GM18861 (cell line): ENCODE measurements around the gene KRTCAP2.
"Not testable (repeated sequence)": the region's sequence is repeated elsewhere in the genome, so short reads cannot be mapped to it uniquely, and the experiment has no call there.

Experiments used
- ATAC-seq: cut with Tn5 transposase; IDR thresholded peaks from one replicate; pipeline ENCODE4 v1.9.1; 2021; ENCODE audit not compliant: unreplicated experiment

The KRTCAP2 gene

GRCh38 chr1:155172732-155173477 lies at the start of gene KRTCAP2:
KRTCAP2 (minus strand) TSS chr1:155173304; CDS start chr1:155173224, 80 bp downstream.
- peak; percentile 61 for ATAC-seq

DNA sequence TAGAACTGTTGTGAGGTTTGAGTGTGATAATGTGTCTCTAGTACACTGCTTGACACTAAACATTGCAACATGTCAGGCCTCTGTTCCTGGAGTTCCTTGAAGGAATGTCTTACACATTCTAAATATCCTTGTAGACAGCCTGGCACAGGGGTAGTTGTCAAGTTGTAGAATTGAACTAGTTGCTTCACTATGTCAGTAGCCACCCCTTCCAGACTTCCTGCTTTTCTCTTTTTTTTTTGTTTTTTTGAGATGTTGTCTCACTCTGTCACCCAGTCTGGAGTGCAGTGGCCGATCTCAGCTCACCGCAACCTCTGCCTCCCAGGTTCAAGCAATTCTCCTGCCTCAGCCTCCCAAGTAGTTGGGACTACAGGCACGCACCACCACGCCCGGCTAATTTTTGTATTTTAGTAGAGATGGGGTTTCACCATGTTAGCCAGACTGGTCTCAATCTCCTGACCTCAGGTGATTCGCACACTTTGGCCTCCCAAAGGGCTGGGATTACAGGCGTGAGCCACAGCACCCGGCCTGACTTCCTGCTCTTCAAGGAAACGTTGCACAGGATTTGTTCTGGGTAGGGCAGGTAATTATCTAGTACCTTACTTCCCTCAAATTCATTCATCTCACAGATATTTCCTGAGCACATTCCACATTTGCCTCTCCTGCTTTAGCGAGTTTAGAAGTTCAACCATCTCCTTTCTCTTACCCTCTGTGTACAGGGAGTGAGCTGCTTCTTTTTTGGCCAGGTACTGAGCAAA lies 47.3 kb upstream of the KRTCAP2 start:
- not testable (repeated sequence) for ATAC-seq

- no peak for ATAC-seq
Measured at GRCh38 chr1:155219592-155220031, 46.5 kb upstream of the KRTCAP2 start.

DNA sequence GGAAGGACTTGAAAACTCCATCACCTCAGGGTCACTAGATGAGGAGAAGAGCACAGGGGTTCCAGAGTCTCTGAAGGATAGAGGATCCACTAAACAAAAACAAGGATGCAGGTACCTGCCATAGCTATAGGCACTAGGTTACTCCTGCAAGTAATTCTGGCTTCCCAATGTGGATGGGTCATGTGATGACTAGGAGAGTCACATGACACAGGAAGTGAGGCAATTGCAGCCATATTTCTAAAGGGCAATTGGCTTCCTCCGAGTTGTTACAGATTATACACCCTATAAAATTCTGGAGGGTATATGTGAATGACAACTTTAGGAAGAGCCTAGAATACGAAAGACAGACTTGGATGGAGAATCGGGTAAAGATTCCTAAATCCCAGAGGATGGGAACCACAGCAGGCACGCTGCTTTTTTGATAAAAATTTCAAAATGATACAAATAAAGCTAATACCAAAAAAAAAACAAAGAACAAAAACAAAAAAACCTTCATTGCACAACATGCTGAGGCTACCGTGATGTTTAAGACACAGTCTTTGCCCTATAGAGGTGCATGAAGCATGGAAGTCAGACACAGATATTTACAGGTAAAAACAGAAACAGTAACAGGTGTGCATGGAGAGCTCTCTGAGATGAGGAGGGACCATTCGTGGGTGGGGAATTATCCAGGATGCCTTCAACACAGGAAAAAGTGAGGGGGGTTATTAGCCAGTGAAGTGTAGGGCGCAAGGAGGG lies 45.9 kb upstream of the KRTCAP2 start:
- ATAC-seq = no peak

GRCh38 chr1:155214702-155215101 lies 41.6 kb upstream of the KRTCAP2 start:
- ATAC-seq = not testable (repeated sequence)

DNA sequence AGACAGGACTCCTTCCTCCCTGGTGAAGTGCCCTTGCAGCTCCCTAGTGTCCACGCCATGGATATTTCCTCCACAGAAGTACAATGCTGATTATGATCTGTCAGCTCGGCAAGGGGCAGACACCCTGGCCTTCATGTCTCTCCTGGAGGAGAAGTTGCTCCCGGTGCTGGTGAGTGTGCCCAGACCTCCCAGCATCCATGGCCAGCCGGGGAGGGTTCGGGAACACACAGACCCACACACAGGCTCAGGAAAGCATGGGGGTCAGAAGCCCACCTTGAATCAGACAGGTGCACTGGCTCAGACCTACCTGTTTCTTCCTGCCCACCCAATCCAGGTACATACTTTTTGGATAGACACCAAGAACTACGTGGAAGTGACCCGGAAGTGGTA lies 38.9 kb upstream of the KRTCAP2 start:
- ATAC-seq = not testable (repeated sequence)

- ATAC-seq = not testable (repeated sequence)
Measured at GRCh38 chr1:155211381-155212050, 38.4 kb upstream of the KRTCAP2 start.

DNA sequence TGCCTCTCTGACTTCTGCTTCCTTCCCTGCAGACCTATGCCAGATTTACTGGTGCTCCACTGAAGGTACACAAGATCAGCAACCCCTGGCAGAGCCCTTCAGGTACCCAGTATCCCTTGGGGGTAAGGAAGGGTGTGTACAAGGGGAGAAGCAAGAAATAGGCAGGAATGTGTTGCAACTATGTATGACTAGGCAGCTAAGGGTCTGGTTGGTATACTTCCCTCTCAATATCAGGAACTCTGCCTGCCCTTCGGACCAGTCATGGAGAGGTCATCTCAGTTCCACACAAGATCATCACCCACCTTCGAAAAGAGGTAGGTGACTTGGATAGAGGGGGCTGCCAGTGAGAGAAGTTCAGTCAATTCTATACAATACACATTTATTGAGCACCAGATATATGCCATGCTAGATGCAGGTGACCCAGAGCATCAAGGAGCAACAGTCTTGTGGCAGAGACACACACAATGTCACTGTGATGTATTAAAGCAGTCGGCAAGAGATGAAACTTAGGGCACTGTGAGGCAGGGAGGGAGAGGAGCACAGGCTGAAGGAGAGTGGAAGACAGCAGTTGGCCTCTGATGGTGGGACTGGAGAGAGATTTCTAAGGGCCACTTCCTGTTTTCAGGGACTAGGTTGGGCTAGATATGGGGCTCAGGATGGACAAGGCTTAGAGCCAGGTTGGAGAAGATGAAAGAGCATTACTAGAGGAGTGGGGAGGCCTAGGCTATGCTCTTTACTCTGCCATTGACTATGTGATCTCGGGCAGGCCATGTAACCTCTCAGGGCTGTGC lies 37.4 kb upstream of the KRTCAP2 start:
- ATAC-seq = no peak

- no peak for ATAC-seq
Measured at GRCh38 chr1:155209312-155209721, 36.2 kb upstream of the KRTCAP2 start.

- peak; percentile 38 for ATAC-seq
Measured at GRCh38 chr1:155208541-155209311, 35.6 kb upstream of the KRTCAP2 start, which contains the start of gene MTX1. MTX1 (plus strand) TSS chr1:155208695; CDS start chr1:155208805, 110 bp downstream.

GRCh38 chr1:155207806-155208540 lies 34.9 kb upstream of the KRTCAP2 start, which contains the start of gene THBS3:
THBS3 (minus strand) TSS chr1:155207897; CDS start chr1:155207876, 21 bp downstream.
- ATAC-seq = no peak

DNA sequence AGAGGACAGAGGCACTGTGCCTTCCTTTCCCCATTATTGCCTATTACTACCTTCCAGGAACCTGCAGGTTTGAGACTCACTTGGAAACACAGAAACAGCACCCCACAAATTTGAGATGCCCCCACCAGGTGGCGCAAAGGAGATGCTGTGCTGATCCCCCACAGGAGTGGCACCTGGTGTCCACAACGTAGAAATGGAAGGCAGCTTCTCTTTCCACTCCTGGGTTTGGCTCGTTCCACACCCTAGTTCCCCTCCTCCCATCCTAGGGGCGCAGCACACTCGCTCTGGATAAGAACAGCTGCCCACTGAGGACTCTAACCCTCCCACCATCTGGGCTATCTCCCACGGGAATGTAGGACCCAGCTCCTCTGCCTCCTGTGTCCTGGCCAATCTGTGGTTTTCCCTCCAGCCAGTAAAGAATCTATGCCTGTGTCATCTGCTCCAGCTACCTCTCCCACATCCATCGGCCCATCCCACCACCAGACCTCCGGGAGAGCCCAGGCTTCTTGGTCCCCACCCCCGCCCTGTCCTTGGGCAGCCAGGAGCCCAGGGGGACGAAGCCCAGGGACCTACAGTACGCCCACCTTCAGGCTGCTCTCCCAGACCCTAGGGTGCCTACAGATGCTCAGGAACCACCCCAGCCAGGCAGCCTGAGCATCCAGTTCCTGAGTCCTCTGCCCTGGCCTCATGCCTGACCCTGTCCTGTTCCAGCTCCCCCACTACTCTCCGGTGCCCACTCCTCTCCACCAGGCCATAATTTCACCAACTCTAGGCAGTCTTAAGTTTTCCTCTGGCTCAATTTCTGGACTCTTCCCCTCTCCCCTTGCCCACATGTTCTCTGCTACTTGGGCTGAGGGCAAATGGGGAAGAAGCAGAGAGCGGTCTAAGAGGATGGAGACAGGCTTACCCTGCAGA lies 34.0 kb upstream of the KRTCAP2 start:
- ATAC-seq = no peak

DNA sequence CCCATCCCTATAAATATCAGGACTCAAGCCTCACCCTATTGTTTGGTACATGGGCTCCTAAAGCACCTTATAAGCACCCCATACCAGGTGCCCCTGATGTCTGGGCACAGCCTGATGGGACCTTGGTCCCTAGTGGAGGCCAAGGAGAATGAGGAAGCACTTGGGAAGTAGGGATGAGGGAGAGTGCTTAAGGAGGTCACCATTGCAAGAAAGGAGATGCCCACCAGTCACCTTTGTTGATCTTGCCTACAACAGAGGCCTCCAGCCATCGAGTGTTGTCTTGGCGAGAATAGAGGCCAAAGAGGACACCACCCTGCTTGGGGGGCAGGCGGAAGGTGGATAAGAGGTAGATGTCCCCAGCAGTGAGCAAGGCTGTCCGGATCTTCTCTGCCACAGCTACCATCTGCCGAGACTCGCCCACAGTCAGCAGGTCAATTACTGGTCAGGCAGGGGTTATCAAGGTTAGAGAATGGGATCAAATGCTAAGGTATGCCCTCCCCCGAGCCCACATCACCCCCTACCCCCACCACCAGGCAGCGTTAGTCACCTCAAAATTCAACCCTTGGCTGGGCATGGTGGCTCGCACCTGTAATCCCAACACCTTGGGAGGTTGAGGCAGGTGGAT lies 33.0 kb upstream of the KRTCAP2 start:
- ATAC-seq = no peak

DNA sequence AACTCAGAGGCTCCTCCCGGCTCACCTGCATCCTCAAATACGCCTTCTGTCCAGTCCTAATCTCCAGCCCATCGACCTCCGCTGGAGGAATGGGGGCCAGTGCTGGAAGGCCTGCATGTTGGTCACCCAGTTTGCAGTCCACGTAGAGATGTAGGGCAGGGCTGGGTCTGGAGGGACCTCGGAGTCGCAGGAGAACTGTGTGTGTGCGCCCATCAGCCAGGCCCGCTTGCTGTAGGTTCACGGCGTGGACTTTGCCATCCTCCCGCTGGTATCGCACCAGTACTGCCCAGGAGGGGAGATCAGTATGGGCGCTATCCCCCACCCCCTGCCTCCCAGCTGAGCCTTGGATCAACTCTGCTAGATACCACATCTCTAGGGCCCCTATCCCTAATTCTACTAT lies 31.9 kb upstream of the KRTCAP2 start:
- no peak for ATAC-seq

GRCh38 chr1:155202731-155203515 lies 29.8 kb upstream of the KRTCAP2 start:
- ATAC-seq = no peak

DNA sequence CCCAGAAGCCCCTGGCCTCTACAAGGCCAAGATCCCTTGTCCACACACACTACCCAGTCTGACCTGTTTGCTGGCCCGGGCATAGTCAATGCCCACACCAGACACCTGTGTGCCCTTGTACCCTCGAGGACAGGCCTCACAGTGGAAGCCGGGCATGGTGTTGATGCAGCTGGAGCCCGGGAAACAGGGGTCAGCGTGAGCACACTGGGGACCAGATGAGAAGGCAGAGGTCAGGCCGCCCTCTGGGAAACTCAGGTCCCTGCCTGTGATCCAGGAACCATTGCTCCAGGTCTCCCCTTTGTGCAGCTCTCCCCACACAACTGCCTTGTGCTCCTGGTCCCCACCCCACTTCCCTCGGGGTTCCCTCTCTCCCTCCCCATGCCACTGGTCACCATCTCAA lies 29.1 kb upstream of the KRTCAP2 start:
- no peak for ATAC-seq
